Fibroblast of skin of back (primary cell): ENCODE data around the gene C4BPB.

Experiments
- DNase-seq: peaks from one replicate; pipeline ENCODE4 v3.0.0-alpha.2; 2013

The C4BPB gene

DNA sequence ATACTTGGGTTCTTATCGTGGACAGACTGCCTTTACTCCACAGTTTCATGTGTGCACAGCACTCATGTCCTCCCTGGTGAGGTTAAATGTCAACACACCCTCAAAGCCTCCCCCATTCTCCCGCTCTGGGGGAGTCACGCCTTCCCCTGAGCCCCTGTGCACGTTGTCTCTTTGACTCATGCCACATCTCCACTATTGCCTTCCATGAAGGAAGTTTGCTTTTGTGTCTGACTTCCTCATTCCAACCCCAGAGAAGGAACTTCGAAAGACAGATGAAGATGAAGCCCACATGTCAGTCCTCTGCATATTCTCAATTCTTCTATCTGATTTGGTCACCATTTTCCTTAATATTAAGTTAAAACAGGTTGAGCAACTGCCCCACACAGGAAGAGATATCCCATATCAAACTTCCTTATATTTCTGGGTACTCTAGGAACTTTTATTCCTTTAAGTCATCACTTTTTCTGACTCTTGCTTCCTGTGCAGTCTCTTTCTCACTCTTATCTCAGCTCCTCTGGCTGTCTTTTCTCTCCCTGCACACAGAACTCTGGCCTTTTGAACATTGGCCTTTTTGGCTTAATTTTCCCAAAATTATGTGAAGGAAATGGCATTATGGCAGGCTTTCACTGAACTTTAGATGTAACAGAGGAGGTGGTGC is 56.9 kb downstream of the C4BPB start:
- DNase-seq, result no peak
